Measurements from ENCODE around the gene RNF123. TPM values are rescaled to one million over a fixed set of nuclear protein-coding genes. Genes with fewer than 3 reads are reported as not detected.
"Not testable (repeated sequence)": the region's sequence is repeated elsewhere in the genome, so short reads cannot be mapped to it uniquely, and the experiment has no call there.

RNF123 gene
- total RNA-seq, 1 donor from 2014 or later: 30.5 TPM

DNA sequence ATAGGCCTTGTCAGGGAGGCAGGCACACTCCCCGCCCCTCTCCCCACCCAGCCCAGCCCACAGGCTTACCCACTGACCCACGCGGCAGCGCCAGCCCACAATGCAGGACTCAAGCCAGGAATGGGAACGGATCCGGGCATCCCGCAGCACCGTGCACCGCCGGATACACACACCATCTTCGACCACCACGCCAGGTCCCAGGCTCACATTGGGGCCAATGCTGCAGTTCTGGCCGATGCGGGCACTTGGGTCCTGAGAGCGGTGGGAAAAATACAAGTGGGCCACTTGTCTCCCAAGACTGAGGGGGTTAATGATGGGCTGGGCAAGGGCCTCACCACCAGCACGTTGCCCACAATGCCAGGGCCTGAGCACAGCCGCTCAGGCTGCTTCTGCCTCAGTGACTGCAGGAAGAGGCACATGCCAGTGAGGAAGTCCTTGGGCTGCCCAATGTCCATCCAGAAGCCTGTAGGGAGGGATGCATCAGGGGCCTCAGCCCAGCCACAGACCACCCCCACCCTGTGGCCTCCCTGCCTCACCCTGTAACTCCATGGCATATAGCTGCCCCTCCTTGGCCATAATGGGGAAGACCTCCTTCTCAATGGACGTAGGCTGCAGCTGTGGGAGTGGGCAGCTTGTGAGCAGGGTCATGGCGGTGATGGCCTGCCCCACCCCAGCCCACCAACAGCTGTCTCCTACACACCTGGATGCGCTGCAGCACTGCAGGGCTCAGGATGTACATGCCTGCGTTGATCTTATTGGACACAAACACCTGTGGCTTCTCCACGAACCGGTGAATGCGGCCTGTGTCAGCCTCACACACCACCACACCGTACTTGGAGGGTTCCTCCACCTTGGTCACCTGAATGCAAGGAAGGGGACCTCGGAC is 32.8 kb downstream of the RNF123 start:
- no peak for DNase-seq

DNA sequence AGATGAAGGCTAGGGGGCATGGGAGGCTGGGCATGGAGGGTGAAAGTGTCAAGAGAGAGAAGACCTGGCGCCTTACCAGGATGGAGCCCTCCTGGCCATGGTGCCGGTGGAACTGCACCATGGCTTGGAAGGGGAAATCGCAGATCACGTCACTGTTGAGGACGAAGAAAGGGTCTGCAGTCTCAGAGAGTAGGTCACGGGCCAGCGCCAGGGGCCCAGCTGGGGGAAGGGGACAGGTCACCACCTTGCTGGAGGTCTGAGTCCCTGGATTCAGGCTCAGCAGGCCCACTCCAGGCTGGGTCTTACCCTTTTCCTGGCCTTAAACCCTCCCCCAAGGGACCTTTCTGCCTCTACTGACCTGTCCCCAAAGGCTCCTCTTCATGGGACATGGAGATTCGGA is 33.5 kb downstream of the RNF123 start:
- no peak for DNase-seq

DNA sequence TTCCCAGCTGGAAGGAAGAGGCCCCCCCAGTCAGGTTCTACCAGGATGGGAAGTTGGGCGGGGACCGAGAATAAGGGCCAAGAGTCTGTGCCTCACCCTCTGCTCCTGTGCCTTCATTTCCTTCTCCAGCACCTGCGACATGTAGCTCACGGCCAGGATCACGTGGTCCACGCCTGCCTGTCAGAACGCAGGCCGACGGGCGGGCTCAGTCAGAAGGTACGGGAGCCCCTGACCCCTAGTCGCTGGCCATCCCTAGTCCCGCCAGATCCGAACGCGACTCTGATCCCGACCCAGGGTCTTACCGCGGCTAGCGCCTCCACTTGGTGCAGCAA is 33.9 kb downstream of the RNF123 start:
- DNase-seq: peak; percentile 71

DNA sequence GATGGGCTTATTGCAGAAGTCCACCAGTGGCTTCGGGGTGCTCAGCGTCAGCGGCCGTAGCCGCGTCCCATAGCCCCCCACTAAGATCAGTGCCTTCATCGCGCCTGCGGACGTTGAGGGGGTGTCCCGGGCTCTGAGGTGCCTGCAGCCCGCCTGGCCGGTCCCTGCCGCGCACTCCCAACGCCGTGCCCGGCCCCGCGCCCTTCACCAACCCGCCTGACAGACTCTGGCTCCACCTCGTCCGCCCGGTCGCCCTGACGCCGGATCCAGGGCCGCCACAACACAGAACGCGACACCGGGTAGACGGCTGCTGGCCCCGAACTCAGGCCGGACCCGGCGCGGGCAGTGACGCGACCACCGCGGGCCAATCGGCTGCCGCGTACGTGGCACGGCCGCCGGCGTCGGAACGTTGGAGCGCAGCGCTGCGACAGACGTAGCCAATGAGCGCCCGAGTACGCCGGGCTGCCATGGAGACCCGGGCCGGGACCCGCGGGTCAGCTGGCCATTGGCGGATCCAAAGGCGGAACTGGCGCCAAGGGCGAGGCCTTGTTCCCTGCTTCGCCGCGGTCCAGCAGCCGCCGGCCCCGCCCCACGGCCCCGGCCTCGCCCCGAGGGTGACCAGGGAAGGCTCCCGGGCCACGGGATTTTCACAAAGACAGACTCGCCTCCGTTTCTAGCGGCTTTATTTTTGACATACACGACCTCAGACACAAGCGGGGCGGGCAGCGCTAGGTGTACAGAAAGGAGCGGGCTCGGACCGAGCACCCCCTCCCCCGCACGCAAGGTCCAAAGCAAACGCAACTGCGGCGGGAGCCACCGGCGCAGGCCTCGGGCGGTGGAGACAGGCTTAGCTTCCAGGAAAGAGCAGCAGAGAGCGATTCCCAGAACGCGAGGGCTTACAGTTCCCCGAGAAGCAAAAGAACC is 34.5 kb downstream of the RNF123 start, which contains the start of gene GMPPB:
TSS of gene GMPPB (minus strand) at position 324 of the 924 bp plus-strand sequence. CDS start at position 99, 225 bp downstream.
- DNase-seq: peak; percentile 98

- peak; percentile 39 for DNase-seq
Observed at GRCh38 chr3:49724586-49724985, 35.2 kb downstream of the RNF123 start.

- no peak for DNase-seq
Observed at GRCh38 chr3:49725906-49726681, 36.7 kb downstream of the RNF123 start.

GRCh38 chr3:49727154-49727923 is 38.0 kb downstream of the RNF123 start:
- no peak for DNase-seq

DNA sequence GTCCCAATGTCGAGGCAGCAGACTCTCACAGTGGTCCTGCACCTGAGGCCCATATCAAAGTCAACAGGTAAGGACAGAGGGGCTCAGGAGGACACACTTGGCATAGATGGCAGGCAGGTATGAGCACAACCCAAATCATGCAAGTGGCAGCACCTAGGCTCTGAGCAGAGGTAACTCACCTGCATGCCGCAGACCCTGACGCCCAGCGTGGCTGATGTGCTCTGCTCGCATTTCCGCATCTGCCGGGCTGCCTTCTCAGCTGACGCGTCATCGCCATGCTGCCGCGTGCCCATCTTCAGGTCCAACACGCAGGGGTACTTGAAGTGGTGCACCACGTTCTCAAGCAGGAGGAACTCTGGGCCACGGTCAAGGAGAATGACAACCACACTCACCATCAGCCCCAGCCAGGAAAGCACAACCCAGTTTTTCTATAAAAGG is 38.6 kb downstream of the RNF123 start:
- no peak for DNase-seq

- no peak for DNase-seq
Observed at GRCh38 chr3:49729966-49730609, 40.7 kb downstream of the RNF123 start.

- DNase-seq: no peak
Observed at GRCh38 chr3:49732597-49732996, 43.2 kb downstream of the RNF123 start.

- no peak for DNase-seq
Observed at GRCh38 chr3:49733551-49733950, 44.2 kb downstream of the RNF123 start.

- DNase-seq: no peak
Observed at GRCh38 chr3:49734752-49735151, 45.4 kb downstream of the RNF123 start.

DNA sequence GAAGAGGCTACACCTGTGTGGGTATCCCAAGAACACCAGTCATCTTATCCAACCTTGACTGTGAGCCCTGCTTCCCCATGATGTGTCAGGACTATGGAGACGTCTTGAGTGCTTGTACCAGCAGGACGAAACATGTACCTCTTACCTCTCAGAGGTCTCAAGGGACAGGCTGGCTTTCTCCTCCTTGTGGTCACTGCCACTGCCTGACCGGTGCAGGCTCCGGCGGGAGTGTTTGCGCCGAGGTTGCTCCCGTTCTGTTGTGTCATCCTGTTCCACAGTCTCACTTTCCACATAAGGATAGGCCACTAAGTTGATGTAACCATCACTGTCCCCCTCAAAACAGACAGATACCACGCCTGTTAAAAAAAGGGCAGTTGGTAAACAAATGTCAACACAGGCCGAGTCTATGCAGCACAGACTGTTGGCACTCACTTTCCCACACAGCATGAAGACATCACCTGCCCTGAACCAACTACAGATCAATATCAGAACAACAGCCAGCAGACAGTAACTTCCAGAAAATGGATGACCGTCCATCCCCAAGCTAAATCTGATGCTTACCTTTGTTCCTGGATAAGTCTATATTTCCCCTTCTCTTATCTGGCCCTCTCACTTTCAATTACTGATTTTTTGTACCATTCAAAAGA is 48.8 kb downstream of the RNF123 start:
- no peak for DNase-seq

GRCh38 chr3:49740427-49740826 is 51.1 kb downstream of the RNF123 start:
- no peak for DNase-seq

DNA sequence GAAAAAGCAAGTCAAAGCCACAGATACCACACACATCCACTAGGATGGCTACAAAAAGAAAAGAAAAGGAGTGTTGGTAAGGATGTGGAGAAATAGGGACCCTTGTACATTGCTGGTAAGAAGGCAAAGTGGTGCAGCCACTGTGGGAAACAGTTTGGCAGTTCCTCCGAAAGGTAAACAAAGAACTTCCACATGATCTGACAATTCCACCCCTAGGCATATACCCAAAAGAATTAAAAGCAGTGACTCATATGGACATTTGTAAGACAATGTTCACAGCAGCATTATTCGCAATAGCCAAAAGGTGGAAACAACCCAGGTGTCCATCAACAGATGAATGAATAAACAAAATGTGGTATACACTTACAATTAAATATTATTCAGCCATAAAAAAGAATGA is 56.6 kb downstream of the RNF123 start:
- peak; percentile 68 for DNase-seq

DNA sequence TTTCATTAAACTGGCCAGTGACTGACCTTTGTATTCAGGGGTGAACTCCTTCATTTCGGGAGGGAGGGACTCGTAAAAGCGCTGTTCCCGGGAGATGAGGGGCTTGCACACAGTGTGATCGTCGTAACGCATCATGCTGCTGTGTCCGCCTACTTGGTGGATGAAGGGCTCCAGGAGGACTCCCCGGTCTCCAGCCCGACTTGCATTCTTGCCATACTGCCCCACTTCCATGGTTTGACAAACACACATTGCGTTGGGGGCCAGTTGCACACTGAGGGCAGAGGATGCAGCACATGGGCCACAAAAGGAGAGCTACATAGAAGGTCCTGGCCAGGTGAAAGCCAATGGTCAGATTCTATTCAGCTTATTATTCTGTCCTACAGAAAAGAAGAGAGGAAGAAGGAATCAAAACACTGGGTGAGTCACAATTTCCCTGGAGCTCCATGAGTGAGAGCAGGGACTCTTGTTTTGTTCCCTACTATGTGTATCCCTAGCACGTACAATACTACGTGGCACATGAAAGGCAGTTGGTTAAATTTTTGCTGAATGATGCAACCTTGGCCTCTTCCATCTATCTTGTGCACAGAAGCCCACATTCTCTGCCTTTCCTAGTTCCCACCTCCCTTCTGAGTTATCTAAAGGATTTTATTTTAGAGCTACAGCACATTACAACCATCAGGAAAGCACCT is 58.6 kb downstream of the RNF123 start:
- peak; percentile 77 for DNase-seq

GRCh38 chr3:49748874-49749273 is 59.5 kb downstream of the RNF123 start:
- DNase-seq: not testable (repeated sequence)

DNA sequence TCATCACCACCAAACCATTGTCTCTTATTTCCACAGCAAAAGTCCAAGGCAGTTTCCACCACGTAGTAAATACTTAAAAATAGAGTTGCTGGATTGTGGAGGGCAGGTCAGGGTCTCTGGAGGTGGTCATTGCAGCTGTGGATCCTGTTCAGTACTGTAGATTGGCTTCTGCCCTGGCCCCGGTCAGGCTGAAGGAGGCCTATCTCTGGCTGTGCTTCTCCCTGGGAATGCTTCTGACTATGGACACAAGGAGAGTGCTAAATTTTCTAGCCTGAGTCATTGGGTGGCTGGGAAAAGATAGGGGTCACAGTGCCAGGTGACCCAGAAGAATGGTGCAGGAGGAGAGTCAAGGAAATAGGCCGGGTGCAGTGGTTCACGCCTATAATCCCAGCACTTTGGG is 60.7 kb downstream of the RNF123 start:
- DNase-seq: no peak

- DNase-seq: no peak
Observed at GRCh38 chr3:49751501-49751900, 62.1 kb downstream of the RNF123 start.

DNA sequence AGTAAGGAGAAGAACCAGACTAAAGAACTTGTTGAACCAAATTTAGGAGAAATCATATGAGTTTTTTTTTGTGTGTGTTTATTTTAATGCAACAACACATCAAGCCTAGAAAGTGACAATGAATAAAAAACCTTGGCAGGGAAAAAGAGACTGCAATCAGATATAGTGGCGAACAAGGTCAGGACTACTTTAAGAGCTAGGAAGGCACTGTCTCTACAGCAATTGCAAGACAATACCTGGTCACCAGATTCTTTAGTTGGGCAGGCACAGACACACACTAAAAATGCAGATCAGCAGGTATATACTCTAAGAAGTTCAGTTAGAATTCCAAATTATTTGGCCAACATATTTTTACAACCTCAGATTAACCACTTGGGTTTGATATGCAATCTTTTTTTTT is 65.2 kb downstream of the RNF123 start:
- no peak for DNase-seq
